Measurements from ENCODE around the gene CEMIP2. TPM values are rescaled to one million over a fixed set of nuclear protein-coding genes. Genes with fewer than 3 reads are reported as not detected.
"Not testable (repeated sequence)": the region's sequence is repeated elsewhere in the genome, so short reads cannot be mapped to it uniquely, and the experiment has no call there.

Gene CEMIP2
- total RNA-seq, 2 experiments from 2014 or later, result 92.8 to 95.1 TPM

- POLR2A ChIA-PET, result no interaction called here
These were observed 99.6 kb downstream of the CEMIP2 start for GRCh38 chr9:71668717-71669116.

GRCh38 chr9:71665247-71665646 is 103.1 kb downstream of the CEMIP2 start:
- POLR2A ChIA-PET, result no interaction called here
- CTCF ChIA-PET, result no interaction called here

More at GRCh38 chr9:71668717-71669116, 99.6 kb downstream of the CEMIP2 start:
- CTCF ChIA-PET, result no interaction called here

GRCh38 chr9:71664566-71664965 is 103.7 kb downstream of the CEMIP2 start:
- ChIA-PET CTCF (no interaction called here), POLR2A (no interaction called here)

DNA sequence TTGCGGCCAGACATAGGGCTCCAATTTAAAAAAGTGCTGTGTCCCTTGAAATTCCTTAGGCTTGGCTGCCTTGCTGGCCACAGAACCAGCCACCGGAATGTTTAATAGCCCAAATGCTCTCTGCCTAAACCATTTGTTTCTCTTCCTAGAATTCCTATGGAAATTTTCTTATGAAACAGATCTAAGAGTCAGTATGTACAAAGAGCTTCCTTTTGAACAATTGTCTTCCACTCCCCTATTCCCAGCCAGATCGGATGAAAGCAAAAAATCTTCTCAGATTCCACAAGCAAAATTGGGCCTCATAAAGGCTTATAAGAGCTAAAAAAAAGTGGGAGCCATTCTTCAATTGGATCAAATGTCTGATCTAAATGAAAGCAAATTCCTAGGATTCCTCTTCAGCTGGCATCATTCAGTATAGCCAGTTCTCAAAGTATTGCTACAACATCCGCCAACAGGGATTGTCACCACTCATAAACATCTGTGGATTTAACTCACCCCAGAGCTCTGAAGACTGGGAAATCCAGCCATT is 104.3 kb downstream of the CEMIP2 start:
- POLR2A ChIA-PET, result no interaction called here

DNA sequence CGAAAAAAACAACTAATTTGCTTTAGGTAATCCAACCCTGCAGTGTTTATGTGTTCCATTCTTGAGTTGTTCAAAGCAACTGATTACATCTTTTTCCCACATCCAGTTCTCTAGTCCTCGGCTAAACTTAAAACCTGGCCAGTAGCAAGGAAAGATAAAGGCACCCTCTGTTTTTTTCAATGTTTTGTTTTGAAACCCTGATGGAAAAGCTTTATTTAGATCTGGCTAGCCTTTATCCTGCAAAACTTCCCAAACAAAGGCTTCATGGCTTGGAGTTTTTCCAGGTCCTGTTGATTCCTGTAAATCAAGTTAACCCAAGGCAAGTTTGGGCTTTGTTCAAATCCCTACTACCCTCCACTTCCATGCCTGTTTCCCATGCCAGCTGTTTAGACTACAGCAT is 105.1 kb downstream of the CEMIP2 start:
- ChIA-PET CTCF (no interaction called here), POLR2A (no interaction called here)

More for the DNA sequence above, 104.3 kb downstream of the CEMIP2 start:
- CTCF ChIA-PET, result interaction anchor here (0.6 kb wide), 1 partner anchor 878 kb away, joined by 3 read pairs; no protein-coding TSS in a partner anchor

- POLR2A ChIA-PET, result no interaction called here
- CTCF ChIA-PET, result no interaction called here
These were observed 106.2 kb downstream of the CEMIP2 start for GRCh38 chr9:71662082-71662481.

DNA sequence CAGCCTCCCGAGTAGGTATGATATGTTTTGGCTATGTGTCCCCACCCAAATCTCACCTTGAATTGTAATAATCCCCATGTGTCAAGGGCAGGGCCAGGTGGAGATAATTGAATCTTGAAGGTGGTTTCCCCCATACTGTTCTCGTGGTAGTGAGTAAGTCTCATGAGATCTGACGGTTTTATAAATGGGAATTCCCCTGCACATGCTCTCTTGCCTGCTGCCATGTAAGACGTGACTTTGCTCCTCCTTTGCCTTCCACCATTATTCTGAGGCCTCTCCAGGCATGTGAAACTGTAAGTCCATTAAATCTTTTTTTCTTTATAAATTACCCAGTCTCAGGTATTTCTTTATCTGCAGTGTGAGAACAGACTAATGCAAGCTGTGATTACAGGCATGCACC is 111.0 kb downstream of the CEMIP2 start:
- POLR2A ChIA-PET, CTCF ChIA-PET: not testable (repeated sequence)

GRCh38 chr9:71656496-71656895 is 111.8 kb downstream of the CEMIP2 start:
- CTCF ChIA-PET, result no interaction called here
- POLR2A ChIA-PET, result no interaction called here

DNA sequence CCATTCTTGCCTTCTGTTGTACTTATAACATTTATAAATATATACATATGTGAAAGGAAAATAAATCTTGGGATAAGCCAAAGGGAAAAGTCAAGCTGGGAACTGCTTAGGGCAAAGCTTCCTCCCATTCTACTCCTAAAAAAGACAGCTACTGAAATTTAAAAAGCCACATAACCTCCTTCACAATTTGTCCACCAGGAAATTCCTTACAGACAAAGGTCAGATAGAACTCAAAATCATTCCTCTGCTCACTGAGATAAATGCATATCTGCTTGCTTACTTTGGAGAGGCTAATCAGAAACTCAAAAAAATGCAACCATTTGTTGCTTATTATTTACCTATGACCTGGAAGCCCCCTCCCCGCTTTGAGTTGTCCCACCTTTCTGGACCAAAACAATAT is 112.5 kb downstream of the CEMIP2 start:
- ChIA-PET CTCF (no interaction called here), POLR2A (no interaction called here)

DNA sequence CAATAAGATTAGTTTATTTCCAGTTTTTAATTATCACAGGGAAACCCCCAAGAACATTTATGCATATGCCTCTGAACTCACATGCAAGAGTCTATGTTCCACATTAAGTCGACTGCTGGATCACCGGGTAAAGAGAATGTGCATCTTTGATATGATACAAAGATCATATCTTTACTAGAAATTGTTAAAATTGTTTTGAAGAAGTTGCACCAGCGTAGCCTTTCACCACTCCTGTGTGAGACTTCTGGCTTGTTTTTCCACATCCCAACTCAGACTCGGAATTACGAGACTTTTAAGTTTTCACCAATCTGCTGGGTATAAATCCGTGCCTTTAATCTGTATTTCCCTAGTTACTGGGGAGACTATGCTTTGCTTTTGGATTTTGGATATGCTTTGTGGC is 113.2 kb downstream of the CEMIP2 start:
- CTCF ChIA-PET, result no interaction called here
- POLR2A ChIA-PET, result no interaction called here

- ChIA-PET CTCF (no interaction called here), POLR2A (no interaction called here)
These were observed 115.8 kb downstream of the CEMIP2 start for GRCh38 chr9:71652480-71652879.

GRCh38 chr9:71648453-71648852 is 119.9 kb downstream of the CEMIP2 start:
- ChIA-PET CTCF (no interaction called here), POLR2A (interaction anchor here (0.6 kb wide), 1 partner anchor 132 kb away, joined by 8 read pairs; no protein-coding TSS in a partner anchor)

- ChIA-PET POLR2A (no interaction called here), CTCF (interaction anchor here (1.1 to 1.5 kb wide), 2 partner anchors 11 to 43 kb away, joined by 3 read pairs; no protein-coding TSS in a partner anchor)
These were observed 121.2 kb downstream of the CEMIP2 start for GRCh38 chr9:71647094-71647591.

DNA sequence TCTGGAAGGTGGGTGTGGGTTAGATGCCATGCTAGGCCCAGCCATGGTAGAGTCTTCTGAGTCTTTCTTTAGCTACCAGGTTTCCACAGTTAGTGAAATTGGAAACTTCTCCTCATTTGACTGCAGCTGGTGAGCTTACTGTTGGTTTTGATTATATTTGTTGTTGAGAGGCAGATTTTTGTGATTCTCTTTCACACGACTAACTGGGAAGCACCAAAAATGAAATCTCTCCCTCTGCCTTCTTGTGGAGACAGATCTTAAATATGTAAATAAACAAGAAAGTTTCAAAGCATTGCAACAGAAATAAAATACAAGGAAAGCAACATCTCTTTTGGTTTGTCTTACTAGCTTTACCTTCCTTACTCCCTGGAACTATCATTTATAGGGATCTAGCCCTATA is 122.2 kb downstream of the CEMIP2 start:
- POLR2A ChIA-PET, result no interaction called here
- CTCF ChIA-PET, result interaction anchor here (1.1 to 1.5 kb wide), 2 partner anchors 10 to 42 kb away, joined by 3 read pairs; no protein-coding TSS in a partner anchor

- CTCF ChIA-PET, result no interaction called here
- POLR2A ChIA-PET, result no interaction called here
These were observed 123.4 kb downstream of the CEMIP2 start for GRCh38 chr9:71644819-71645362.

DNA sequence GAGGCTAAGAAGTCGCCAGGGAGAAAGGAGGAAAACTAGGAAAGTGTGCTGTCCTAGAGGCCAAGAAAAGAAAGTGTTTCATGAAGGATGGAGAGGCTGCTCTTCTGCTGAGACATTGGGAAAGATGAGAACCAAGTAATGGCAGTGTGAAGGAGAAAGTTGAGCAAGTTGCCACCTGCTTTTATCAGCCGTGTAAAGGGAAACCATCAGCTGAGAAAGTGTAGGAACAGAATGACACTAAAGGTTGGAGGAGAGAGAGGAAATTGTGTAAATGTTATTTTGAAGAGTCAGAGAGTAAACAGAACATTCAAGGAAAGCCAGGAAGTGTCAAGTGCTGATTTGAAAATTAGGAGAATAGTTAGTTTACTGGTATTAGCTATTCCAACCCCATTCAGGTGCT is 125.0 kb downstream of the CEMIP2 start:
- ChIA-PET POLR2A (no interaction called here), CTCF (no interaction called here)

GRCh38 chr9:71642056-71642455 is 126.3 kb downstream of the CEMIP2 start:
- CTCF ChIA-PET, result no interaction called here
- POLR2A ChIA-PET, result no interaction called here

GRCh38 chr9:71638627-71639026 is 129.7 kb downstream of the CEMIP2 start:
- POLR2A ChIA-PET, result no interaction called here
- CTCF ChIA-PET, result interaction anchor here (2.3 kb wide), 1 partner anchor 11 kb away, joined by 6 read pairs; no protein-coding TSS in a partner anchor

DNA sequence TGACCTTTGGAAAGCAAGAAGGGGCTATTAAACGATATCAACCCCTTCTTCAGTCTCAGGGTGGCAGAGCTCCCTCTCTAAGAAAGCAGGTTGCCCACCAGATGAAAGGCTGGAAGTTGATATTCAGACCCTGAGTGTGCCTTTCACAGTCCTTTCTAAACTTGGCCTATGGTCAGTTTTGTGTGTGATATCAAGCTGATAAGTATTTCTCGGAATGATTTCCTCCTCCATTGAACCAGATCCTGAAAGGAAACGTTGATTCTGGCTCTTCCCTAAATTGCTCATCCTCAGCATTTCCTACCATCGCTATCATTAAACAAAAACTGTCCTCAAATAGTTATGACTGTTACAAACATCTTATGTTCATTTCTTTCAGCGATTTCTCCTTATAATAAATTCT is 130.4 kb downstream of the CEMIP2 start:
- ChIA-PET POLR2A (no interaction called here), CTCF (interaction anchor here (2.3 kb wide), 1 partner anchor 10 kb away, joined by 6 read pairs; no protein-coding TSS in a partner anchor)

DNA sequence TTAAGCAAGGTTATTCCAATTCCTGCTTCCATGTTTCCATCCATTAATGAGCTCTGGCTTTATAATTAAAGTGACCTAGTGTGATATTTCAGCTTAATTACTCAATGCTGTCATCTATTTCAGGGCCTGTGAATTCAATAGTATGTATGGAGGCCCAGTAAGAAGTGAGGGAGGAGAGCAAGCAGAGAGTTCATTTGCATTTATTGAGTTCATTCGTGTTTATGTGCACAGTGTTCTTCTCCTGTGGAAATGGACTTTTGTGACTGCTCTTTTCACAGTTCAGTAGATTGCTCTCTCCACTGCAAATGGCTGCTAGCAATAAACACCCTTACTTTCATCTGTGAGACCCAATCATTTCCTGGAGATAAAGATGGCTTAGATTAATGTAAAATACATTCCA is 130.9 kb downstream of the CEMIP2 start:
- POLR2A ChIA-PET, result no interaction called here
- CTCF ChIA-PET, result interaction anchor here (2.3 kb wide), 1 partner anchor 9 kb away, joined by 6 read pairs; no protein-coding TSS in a partner anchor

- ChIA-PET POLR2A (no interaction called here), CTCF (interaction anchor here (1.1 kb wide), 1 partner anchor 10 kb away, joined by 3 read pairs; no protein-coding TSS in a partner anchor)
These were observed 132.0 kb downstream of the CEMIP2 start for GRCh38 chr9:71636143-71636839.

Measured in activated CD8-positive, alpha-beta memory T cell treated with anti-CD3 and anti-CD28 coated beads for 36 hours (primary cell).